IMR-90 (cell line): ENCODE data around the gene RPS6KA2. TPM values are rescaled to one million over a fixed set of nuclear protein-coding genes. Genes with fewer than 3 reads are reported as not detected.

Experiments used
- ATAC-seq: fragments of 200-7000 bp; cut with Tn5 transposase; 2 replicates; pipeline ENCODE4 v1.9.1; 2020; ENCODE audit warnings: low read depth, mild to moderate bottlenecking, moderate library complexity
- BruUV-seq: library from RNA; stranded (reverse); fragments of 400-500 nt; replicated peaks from 2 replicates; lab custom pipeline; 2021; lab: Mats Ljungman, UMichigan
- CTCF ChIA-PET: fragments of 300-600 bp; formaldehyde crosslinking; extraction: SDS; loops from one replicate; lab custom pipeline; 2021; ENCODE audit warnings: antibody characterized with exemption; lab: Yijun Ruan, JAX
- POLR2A ChIA-PET: fragments of 300-600 bp; sonication (Branson Sonifier 250); formaldehyde crosslinking; loops from one replicate; lab custom pipeline; 2022; ENCODE audit warnings: antibody characterized with exemption; ENCODE audit not compliant: unreplicated experiment; lab: Charles Lee
- DNase-seq: peaks from one replicate; pipeline ENCODE4 v3.0.0; 2013
- H2AFZ ChIP-seq: replicated peaks from 2 replicates; pipeline ENCODE3; 2013; ENCODE audit warnings: low read length, mild to moderate bottlenecking; ENCODE audit not compliant: poor library complexity
- H2AK5ac ChIP-seq: 2 replicates; pipeline ENCODE4 v1.6.1; 2013; ENCODE audit warnings: low read depth, low read length, inconsistent platforms
- H2AK9ac ChIP-seq: replicated peaks from 2 replicates; pipeline ENCODE3; 2013; ENCODE audit warnings: mild to moderate bottlenecking, low read depth, low read length, moderate library complexity; ENCODE audit not compliant: poor library complexity
- H2BK120ac ChIP-seq: 2 replicates; pipeline ENCODE4 v1.6.1; 2013; ENCODE audit warnings: low read depth, low read length, inconsistent platforms
- H2BK15ac ChIP-seq: 3 replicates; pipeline ENCODE4 v1.6.1; 2013; ENCODE audit warnings: low read depth, low read length, inconsistent platforms
- H2BK20ac ChIP-seq: 2 replicates; pipeline ENCODE4 v1.6.1; 2013; ENCODE audit warnings: low read depth, mild to moderate bottlenecking, inconsistent platforms, low read length, moderate library complexity
- H2BK5ac ChIP-seq: 2 replicates; pipeline ENCODE4 v1.6.1; 2013; ENCODE audit warnings: mild to moderate bottlenecking, low read depth, low read length, inconsistent platforms; ENCODE audit not compliant: poor library complexity, severe bottlenecking
- H3K14ac ChIP-seq: replicated peaks from 2 replicates; pipeline ENCODE4 v1.6.1; 2013; ENCODE audit warnings: low read depth, low read length, inconsistent platforms
- H3K18ac ChIP-seq: 2 replicates; pipeline ENCODE4 v1.6.1; 2013; ENCODE audit warnings: low read depth, low read length, control low read depth
- H3K23ac ChIP-seq: 2 replicates; pipeline ENCODE4 v1.6.1; 2013; ENCODE audit warnings: low read depth, low read length, inconsistent platforms
- H3K27ac ChIP-seq: 2 replicates; pipeline ENCODE4 v1.5.1; 2013; ENCODE audit warnings: mild to moderate bottlenecking, control low read depth, low read length; ENCODE audit not compliant: insufficient read depth
- H3K27me3 ChIP-seq: 2 replicates; pipeline ENCODE4 v1.6.1; 2013; ENCODE audit warnings: low read length; ENCODE audit not compliant: control insufficient read depth, insufficient read depth
- H3K36me3 ChIP-seq: 2 replicates; pipeline ENCODE4 v1.6.1; 2013; ENCODE audit warnings: low read length, mixed read lengths; ENCODE audit not compliant: control insufficient read depth, insufficient read depth
- H3K4ac ChIP-seq: 2 replicates; pipeline ENCODE4 v1.6.1; 2013; ENCODE audit warnings: low read depth, low read length, inconsistent platforms
- H3K4me1 ChIP-seq: 2 replicates; pipeline ENCODE4 v1.6.1; 2013; ENCODE audit warnings: low read length, mixed read lengths; ENCODE audit not compliant: control insufficient read depth, insufficient read depth
- H3K4me2 ChIP-seq: 2 replicates; pipeline ENCODE4 v1.6.1; 2013; ENCODE audit warnings: low read depth, mild to moderate bottlenecking, control low read depth, low read length, moderate library complexity
- H3K4me3 ChIP-seq: 2 replicates; pipeline ENCODE4 v1.5.1; 2013; ENCODE audit warnings: low read depth, mild to moderate bottlenecking, control low read depth, low read length, moderate library complexity; ENCODE audit not compliant: insufficient read depth
- H3K56ac ChIP-seq: 2 replicates; pipeline ENCODE4 v1.6.1; 2013; ENCODE audit warnings: low read length, inconsistent platforms; ENCODE audit not compliant: insufficient read depth; ENCODE audit errors: extremely low read depth
- H3K79me1 ChIP-seq, 2 experiments: 2 replicates each; pipeline ENCODE4 v1.6.1; 2013; ENCODE audit warnings: low read length in 2 of 2, inconsistent platforms in 1 of 2, low read depth in 1 of 2
- H3K9ac ChIP-seq: 2 replicates; pipeline ENCODE4 v1.6.1; 2013; ENCODE audit warnings: low read depth, low read length, control low read depth
- H3K9me1 ChIP-seq: 2 replicates; pipeline ENCODE4 v1.6.1; 2013; ENCODE audit warnings: low read length, inconsistent platforms; ENCODE audit not compliant: insufficient read depth
- H3K9me3 ChIP-seq: 2 replicates; pipeline ENCODE4 v1.6.1; 2013; ENCODE audit warnings: low read length; ENCODE audit not compliant: control insufficient read depth, insufficient read depth
- H4K20me1 ChIP-seq: 2 replicates; pipeline ENCODE4 v1.6.1; 2013; ENCODE audit warnings: low read length, inconsistent platforms; ENCODE audit not compliant: insufficient read depth
- H4K5ac ChIP-seq: 2 replicates; pipeline ENCODE4 v1.6.1; 2013; ENCODE audit warnings: mild to moderate bottlenecking, low read depth, low read length, control low read depth
- H4K8ac ChIP-seq, 2 experiments: 2 replicates each; pipeline ENCODE4 v1.6.1; 2013; ENCODE audit warnings: low read depth in 2 of 2, low read length in 2 of 2, control low read depth in 1 of 2, inconsistent platforms in 1 of 2
- H4K91ac ChIP-seq: 2 replicates; pipeline ENCODE4 v1.6.1; 2013; ENCODE audit warnings: low read depth, low read length, inconsistent platforms; ENCODE audit not compliant: insufficient read depth
- BHLHE40 ChIP-seq: fragments of 150-350 bp; IDR thresholded peaks from 2 replicates; pipeline ENCODE4 v1.6.1; 2016; ENCODE audit warnings: mild to moderate bottlenecking, low read depth, low read length
- CEBPB ChIP-seq: IDR thresholded peaks from 2 replicates; pipeline ENCODE4 v1.6.1; 2012; ENCODE audit warnings: low read depth, low read length, improper control_type of control experiment
- CHD1 ChIP-seq: IDR thresholded peaks from 2 replicates; pipeline ENCODE4 v1.6.1; 2012; ENCODE audit warnings: low read depth, low read length, improper control_type of control experiment
- CTCF ChIP-seq: conservative IDR thresholded peaks from 2 replicates; pipeline ENCODE4 v1.5.1; 2012; ENCODE audit warnings: mild to moderate bottlenecking, low read depth, low read length, improper control_type of control experiment
- FOS ChIP-seq: fragments of 150-350 bp; IDR thresholded peaks from 2 replicates; pipeline ENCODE4 v1.6.1; 2016; ENCODE audit warnings: low read depth, low read length
- MAFK ChIP-seq: IDR thresholded peaks from 2 replicates; pipeline ENCODE4 v1.6.1; 2012; ENCODE audit warnings: low read depth, low read length, improper control_type of control experiment
- MAZ ChIP-seq: IDR thresholded peaks from 2 replicates; pipeline ENCODE4 v1.6.1; 2012; ENCODE audit warnings: low read depth, mild to moderate bottlenecking, low read length, improper control_type of control experiment, moderate library complexity, borderline replicate concordance
- NFE2L2 ChIP-seq: fragments of 150-350 bp; IDR thresholded peaks from 2 replicates; pipeline ENCODE4 v1.6.1; 2016; ENCODE audit warnings: low read depth, mild to moderate bottlenecking, low read length
- POLR2A ChIP-seq: IDR thresholded peaks from 2 replicates; pipeline ENCODE4 v1.6.1; 2012; ENCODE audit warnings: mild to moderate bottlenecking, low read depth, low read length
- RCOR1 ChIP-seq: IDR thresholded peaks from 2 replicates; pipeline ENCODE4 v1.6.1; 2012; ENCODE audit warnings: mild to moderate bottlenecking, low read length, improper control_type of control experiment; ENCODE audit not compliant: insufficient replicate concordance
- SMC3 ChIP-seq: fragments of 150-350 bp; IDR thresholded peaks from 2 replicates; pipeline ENCODE4 v1.6.1; 2016; ENCODE audit warnings: low read depth, mild to moderate bottlenecking, antibody characterized with exemption, low read length, moderate library complexity
- USF2 ChIP-seq: fragments of 150-350 bp; IDR thresholded peaks from 2 replicates; pipeline ENCODE4 v1.6.1; 2017; ENCODE audit warnings: mild to moderate bottlenecking, antibody characterized with exemption, low read length, low read depth
- WGBS, 2 experiments: methylation state at CpG; one replicate each; pipeline versions ENCODE4 v1.1.5 to v1.1.7; 2013; ENCODE audit warnings: missing lambda C conversion rate in 2 of 2; ENCODE audit not compliant: insufficient read length in 1 of 2; ENCODE audit errors: extremely low coverage in 2 of 2; 5-methylcytosine and 5-hydroxymethylcytosine counted together
- dilution Hi-C: fragments of 300-500 bp; cut with HindIII; formaldehyde crosslinking; loops from one replicate; pipeline ENCODE4 v1.14.3; 2018; ENCODE audit warnings: low sequenced_read_pairs; ENCODE audit not compliant: unreplicated experiment
- in situ Hi-C: fragments of 300-500 bp; cut with MboI; formaldehyde crosslinking; loops from 3 replicates; pipeline ENCODE4 v1.14.3; 2019; ENCODE audit warnings: low sequenced_read_pairs, inconsistent platforms, mixed read lengths
- intact Hi-C: fragments of 100-400 bp; cut with micrococcal nuclease; formaldehyde crosslinking; loops from 2 replicates; pipeline ENCODE4 v1.10.0; 2022
- polyA plus RNA-seq, 3 experiments: library from polyadenylated mRNA; depleted of rRNA; stranded (reverse); fragments of >200 nt; gene quantifications; 2 replicates each; pipeline ENCODE4 v1.2.3, GENCODE V29; 2012; ENCODE audit warnings: low replicate concordance in 1 of 3
- total RNA-seq: library from RNA; depleted of rRNA; stranded (reverse); fragments of >200 nt; gene quantifications from 2 replicates; pipeline ENCODE4 v1.2.3, GENCODE V29; 2012

Gene RPS6KA2
- total and polyA plus RNA-seq, 2 of the 4 experiments (the other 2 are of a cell fraction): 26.9 to 31.3 TPM

GRCh38 chr6:166470029-166470862, 156.8 kb downstream of the RPS6KA2 start (continued):
- TF ChIP-seq CHD1: no peak

- H3K4me2 ChIP-seq: no peak overlapping the region
- H3K27ac ChIP-seq: no peak overlapping the region
- 86% methylated on average over 4 of the region's 14 CpGs; no CpG with 5 or more reads in 1 of the 2 experiments for WGBS, 2 experiments
- H2AK5ac ChIP-seq: no peak overlapping the region
- no peak overlapping the region for H3K9ac ChIP-seq
- no TSS peak for BruUV-seq
- H3K4ac ChIP-seq: no peak overlapping the region
- peaks cover 2% of the 10 kb centered on the region; the same call in 1 of the 2 replicates for H3K4me1 ChIP-seq
- no peak overlapping the region for H3K23ac ChIP-seq
- dilution Hi-C loops (no loop called here), in situ Hi-C loops (no loop called here), intact Hi-C loops (loop anchor here (5.0 kb wide), 1 partner anchor 158 kb away; the partner anchor contains the start of gene RPS6KA2)
- no peak overlapping the region for H2BK5ac ChIP-seq
- peaks cover 18% of the 10 kb centered on the region for H3K9me1 ChIP-seq
- H4K8ac ChIP-seq: no peak overlapping the region
- ATAC-seq: no peak
- H2AK9ac ChIP-seq: no peak overlapping the region
- H2BK120ac ChIP-seq: no peak overlapping the region
- H3K18ac ChIP-seq: no peak overlapping the region
- no peak overlapping the region for H4K91ac ChIP-seq
- H3K56ac ChIP-seq: no peak overlapping the region
- no peak overlapping the region for H4K5ac ChIP-seq
- no peaks in the 10 kb centered on the region for H3K27me3 ChIP-seq
- H3K9me3 ChIP-seq: no peaks in the 10 kb centered on the region
- no peak overlapping the region for H2BK15ac ChIP-seq
- H3K79me1 ChIP-seq: no peaks in the 10 kb centered on the region
- no peak overlapping the region for H2BK20ac ChIP-seq
- no peak overlapping the region for H3K14ac ChIP-seq
- CTCF ChIA-PET: no interaction called here
- H3K4me3 ChIP-seq: no peak overlapping the region
- peaks cover 40% of the 10 kb centered on the region for H3K36me3 ChIP-seq
- POLR2A ChIA-PET: no interaction called here
- H2AFZ ChIP-seq: no peak overlapping the region
- DNase-seq: no peak
- TF ChIP-seq SMC3 (no peak), POLR2A (no peak), CEBPB (no peak), MAZ (no peak), NFE2L2 (no peak), MAFK (no peak), RCOR1 (no peak), FOS (no peak), BHLHE40 (no peak), USF2 (no peak), CTCF (no peak)
- peaks cover 7% of the 10 kb centered on the region for H4K20me1 ChIP-seq
Observed at GRCh38 chr6:166469426-166469961, 157.6 kb downstream of the RPS6KA2 start.
